ENCODE measurements around the gene BRS3. TPM values are rescaled to one million over a fixed set of nuclear protein-coding genes. Genes with fewer than 3 reads are reported as not detected.
"Not testable (repeated sequence)": the region's sequence is repeated elsewhere in the genome, so short reads cannot be mapped to it uniquely, and the experiment has no call there.

BRS3 gene
- polyA plus RNA-seq (ENCODE audit: insufficient read length), result not detected

- no peak for DNase-seq
Observed at GRCh38 chrX:136487647-136488046, at the start of gene BRS3. Gene BRS3 (plus strand): TSS chrX:136487947. CDS start chrX:136488115, 168 bp downstream.

GRCh38 chrX:136438192-136438591 is 49.6 kb upstream of the BRS3 start:
- no peak for DNase-seq

DNA sequence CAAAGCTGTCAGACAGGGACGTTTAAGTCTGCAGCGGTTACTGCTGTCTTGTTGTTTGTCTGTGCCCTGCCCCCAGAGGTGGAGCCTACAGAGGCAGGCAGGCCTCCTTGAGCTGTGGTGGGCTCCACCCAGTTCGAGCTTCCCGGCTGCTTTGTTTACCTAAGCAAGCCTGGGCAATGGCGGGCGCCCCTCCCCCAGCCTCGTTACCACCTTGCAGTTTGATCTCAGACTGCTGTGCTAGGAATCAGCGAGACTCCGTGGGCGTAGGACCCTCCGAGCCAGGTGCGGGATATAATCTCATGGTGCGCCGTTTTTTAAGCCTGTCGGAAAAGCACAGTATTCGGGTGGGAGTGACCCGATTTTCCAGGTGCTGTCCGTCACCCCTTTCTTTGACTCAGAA is 42.1 kb upstream of the BRS3 start:
- DNase-seq, result not testable (repeated sequence)

DNA sequence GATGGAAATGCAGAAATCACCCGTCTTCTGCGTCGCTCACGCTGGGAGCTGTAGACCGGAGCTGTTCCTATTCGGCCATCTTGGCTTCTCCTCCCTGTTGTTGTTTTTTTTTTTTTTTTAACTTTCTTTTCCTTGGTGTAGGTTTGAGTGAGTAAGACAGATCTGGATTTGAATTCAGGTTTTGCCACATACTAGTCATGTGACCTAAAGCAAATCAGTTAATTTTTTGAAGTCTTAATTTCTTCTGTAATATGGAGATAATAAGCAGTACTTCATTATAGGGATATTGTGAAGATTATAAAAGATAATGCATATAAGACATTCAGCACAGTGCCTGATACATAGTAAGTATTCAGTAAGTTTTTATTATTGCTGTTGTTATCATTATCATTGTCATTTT is 41.5 kb upstream of the BRS3 start:
- DNase-seq, result no peak

DNA sequence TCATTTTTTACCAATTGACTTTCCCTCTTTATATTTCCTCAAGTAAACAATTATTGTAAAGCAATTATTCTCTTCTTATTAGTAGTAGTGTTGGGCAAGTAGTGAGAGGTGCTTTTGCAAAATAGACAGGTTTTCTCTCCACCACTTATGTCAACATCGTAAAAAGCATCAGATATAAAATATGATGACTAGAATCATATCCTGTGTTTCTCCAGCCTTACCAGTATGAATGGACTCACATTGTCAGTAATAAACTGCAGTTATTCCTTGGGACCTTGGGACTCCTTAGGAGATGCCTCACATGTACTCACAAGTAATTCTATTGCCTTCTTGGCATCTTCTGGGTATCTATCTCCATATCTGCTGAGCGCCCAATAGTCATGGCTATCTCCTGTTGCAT is 40.4 kb upstream of the BRS3 start:
- no peak for DNase-seq

DNA sequence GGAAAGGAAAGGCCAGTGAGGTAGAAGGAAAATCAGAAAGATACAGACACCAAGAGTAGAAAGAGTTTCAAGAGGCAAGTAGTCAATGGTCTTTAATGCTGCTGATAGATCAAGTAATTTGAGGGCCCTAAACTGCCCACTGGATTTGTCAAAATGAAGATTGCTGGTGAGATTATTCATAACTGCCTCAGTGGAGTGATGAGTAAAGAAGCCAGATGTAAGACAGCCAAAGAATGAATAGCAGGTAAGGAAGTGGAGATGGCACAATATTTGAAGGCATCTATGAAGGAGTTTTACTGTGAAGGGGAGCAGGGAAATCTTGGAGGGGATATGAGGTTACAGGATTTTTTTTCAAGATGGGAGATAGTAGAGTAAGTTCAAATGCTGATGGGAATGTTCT is 39.8 kb upstream of the BRS3 start:
- no peak for DNase-seq

DNA sequence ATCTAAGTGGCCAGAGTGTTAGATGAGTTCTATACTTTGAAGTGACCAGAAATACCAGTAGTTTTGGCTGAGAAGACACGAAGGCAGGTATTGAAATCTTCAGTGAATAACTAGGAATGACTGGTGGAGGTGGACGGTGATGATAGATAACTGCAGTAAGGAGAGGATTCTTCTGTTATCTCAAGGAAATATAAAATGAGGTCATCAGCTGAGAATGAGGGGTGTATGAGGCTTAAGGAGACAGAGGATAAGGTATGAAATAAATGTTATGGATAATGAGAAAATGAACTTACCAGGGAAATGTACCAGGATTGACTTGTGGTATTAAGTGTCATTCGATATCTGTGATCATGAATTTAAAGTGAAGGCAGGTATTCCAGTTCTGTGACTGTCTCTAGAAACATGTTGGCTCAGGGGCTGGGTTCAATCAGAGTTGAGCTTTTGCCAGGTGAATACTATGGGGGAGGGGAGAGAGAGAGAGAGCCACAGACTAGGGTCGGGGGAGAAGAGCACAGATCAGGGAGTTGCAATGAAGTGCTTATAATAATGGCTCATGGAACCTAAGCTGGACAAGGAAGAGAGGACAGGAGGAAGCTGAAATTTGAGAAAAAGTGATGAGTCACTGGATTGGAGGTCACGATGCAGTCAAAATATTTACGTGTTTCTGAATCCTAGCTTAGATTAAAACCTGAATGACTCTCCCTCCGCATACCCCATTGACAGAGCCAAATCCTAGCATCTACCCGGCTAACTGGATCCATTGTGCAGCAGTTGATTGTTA is 37.5 kb upstream of the BRS3 start:
- DNase-seq, result no peak

- DNase-seq, result no peak
Observed at GRCh38 chrX:136452614-136453013, 35.1 kb upstream of the BRS3 start.

DNA sequence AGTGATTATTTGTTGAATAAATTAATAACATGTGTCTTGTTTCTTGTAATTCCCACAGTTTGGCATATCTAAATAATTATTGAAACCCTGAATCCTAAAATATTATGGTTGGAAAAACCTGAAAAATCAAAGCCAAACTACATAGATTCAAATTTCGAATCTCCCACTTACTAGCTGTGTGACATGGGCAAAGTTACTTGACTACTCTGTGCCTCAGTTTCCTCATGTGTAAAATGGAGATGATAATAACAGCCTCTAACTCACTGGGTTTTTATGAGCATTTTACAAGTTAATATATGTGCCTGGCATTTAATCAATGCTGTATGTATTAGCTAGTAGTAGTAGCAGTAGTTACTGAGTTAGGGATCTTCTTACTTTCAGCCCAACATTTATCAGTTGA is 34.6 kb upstream of the BRS3 start:
- DNase-seq, result no peak

- DNase-seq, result no peak
Observed at GRCh38 chrX:136453771-136454170, 34.0 kb upstream of the BRS3 start.

GRCh38 chrX:136456133-136456532 is 31.6 kb upstream of the BRS3 start:
- no peak for DNase-seq

DNA sequence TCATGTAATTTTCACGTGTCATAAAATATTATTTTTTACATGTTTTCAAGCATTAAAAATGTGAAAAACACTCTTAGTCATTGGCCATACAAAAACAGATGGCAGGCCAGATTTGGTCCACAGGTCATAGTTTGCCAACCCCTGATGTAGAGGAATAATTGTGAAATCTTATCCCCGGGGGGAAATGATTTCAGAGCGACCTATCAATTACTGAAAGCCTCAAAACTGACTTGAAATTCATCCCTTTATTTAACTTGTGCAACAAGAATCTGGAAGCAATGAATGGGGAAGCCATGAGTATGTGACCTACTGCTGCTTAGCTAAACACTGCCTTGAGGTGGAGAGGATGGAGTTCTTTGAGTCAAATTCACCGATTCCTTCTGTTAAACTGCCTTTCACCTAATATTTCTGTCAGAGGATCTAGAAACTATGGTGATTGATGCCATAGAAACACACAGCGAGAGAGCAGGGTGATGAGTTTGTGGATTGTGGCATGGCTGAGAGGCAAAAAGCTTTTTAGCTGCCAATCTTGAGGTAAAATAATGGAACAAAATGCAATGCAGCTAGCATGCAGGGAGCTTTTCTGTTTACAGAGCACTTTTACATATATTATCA is 30.3 kb upstream of the BRS3 start:
- DNase-seq, result no peak

DNA sequence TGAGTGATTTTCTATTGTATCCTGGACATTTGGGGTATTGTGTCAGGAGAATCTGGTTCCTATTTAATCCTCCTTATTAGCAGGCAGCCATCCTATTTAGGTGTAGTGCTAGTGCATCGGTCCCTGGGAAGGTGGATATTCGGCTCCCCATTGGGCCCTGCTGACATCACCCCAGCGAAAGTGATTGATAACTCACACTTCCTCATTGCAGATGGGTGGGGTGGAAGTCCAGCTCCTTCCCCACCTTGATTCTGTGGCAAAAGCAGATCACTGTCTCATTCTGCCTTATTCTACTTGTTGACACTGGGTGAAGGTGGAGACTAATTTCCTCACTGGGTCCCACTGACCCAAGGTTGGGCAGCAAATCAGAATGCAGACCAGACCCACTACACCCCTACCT is 23.2 kb upstream of the BRS3 start:
- no peak for DNase-seq

- no peak for DNase-seq
Observed at GRCh38 chrX:136467303-136467702, 20.4 kb upstream of the BRS3 start.

DNA sequence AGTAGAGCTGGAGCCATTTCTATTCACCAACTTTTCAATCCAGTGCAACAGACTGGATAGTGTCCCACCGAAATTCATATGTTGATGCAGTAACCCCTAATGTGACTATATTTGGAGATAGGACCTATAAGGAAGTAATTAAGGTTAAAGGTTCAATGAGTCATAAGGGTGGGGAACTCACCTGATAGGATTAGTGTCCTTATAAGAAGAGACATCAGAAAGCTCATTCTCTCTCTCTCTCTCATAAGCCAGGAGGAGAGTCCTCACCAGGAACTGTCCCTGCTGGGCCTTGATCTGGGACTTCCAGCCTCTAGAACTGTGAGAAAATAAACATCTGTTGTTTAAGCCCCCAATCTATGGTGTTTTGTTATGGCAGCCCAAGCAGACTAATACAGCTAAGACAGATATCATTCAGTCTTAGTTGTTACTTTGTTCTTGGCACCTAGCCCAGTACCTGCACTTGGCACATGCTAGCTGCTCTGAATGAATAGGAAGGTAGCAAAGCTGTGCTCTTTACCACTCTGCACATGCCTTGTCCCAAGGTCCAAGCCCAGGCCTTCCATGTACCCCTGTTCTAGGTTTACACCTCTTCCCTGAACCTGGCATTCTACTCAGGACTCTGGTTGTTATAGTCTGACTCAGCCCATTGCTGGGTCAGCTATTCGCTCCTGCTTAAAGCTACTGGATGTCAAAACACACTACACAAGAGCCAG is 19.2 kb upstream of the BRS3 start:
- DNase-seq, result no peak

- DNase-seq, result no peak
Observed at GRCh38 chrX:136473663-136474062, 14.1 kb upstream of the BRS3 start.

DNA sequence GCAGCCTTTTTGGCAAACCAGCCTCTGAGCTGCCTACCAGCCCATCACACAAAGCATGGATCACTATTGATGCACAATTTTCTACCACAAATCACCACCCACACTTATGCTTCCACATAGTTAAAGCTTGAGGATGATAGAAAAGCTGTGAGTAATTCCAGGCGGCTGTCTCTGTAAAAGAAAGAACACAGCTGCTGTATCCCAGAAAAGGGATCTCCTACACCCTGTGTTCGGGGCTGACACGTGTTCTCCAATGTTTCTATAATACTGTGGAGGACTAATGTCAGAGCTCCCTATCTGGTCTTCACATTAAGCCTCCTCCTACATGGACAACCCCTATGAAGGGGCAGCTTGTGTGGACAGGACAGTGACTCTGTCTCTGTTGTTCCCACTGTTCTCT is 12.5 kb upstream of the BRS3 start:
- DNase-seq, result no peak

GRCh38 chrX:136476501-136476900 is 11.2 kb upstream of the BRS3 start:
- no peak for DNase-seq

DNA sequence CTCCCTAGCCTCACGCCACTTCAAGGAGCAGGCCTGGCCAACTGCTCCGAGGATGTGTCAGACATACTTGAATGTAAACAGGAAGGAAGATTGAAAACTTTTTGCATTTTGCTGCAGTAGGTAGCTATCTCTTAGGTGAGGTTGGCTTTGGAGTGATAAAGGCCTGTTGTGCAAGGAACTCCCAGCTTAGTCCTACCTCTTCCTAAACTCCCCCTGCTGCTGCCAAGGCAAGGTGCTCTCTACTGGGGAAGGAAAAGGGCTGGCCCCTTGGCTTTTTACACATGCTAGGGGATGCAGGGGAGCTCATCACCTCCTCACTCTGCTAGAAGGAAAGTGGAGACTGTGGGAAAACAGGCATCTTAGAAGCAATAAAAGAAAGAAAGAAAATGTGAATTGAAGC is 10.7 kb upstream of the BRS3 start:
- DNase-seq, result no peak

DNA sequence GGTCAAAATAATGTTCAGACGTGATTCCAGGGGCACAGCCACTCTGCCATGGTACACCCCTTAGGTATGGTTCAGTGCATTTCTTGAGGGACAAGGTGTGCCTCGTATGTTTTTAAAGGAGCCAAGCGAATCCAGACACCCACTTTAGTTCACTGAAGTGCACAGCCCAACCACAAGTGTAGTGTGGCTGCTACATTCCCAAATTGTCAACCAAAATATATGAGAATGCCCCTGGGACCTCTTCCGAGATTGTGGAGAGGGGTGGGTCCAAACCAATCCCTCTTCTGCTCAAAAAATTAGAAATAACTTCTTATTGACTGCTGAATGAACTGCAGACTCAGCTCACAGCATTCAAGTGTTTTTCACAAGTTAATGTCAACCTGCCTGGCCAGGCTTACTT is 7.4 kb upstream of the BRS3 start:
- no peak for DNase-seq

DNA sequence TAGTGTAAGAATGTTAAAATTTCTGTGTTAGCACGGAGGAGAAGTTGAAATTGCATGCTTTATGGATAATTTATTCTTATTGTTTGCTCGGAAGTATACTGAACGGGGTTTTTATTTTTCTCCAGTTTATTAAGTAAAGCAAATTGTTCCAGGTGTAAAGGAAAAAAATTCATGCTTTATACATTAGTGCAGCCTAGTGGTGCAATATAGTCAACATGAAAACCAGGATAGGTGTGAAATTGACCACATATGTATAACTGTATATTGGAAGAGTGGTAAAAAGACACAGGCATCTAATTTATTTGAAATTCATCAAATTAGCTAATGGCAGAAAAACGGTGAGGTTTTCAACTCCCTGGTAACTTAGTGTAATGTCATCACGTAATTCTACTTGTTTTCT is 959 bp downstream of the BRS3 start:
- DNase-seq, result no peak

GRCh38 chrX:136491832-136492231 is 4.1 kb downstream of the BRS3 start:
- no peak for DNase-seq

- DNase-seq, result no peak
Observed at GRCh38 chrX:136493011-136493410, 5.3 kb downstream of the BRS3 start.

DNA sequence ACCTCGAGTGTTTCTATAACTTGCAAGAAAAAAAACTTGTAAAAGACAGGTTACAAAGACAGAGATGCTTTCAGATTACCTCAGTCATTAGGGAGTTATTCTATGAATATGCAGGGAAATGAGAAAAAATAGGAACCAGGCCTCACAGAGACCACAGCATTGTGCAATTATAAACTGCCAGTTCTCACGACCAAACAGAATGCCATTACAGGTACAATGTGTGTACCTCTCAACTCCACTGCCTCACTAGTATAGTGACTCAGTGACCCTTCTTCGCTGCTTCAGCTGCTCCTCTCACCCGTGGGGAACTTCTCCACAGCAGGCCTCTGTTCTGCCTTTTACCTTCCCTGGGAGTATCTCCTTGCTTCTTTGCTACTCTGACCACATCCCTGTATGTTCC is 7.3 kb downstream of the BRS3 start:
- DNase-seq, result no peak
